Fibroblast of lung (primary cell): ENCODE data around the gene C16orf92. TPM values are rescaled to one million over a fixed set of nuclear protein-coding genes. Genes with fewer than 3 reads are reported as not detected.
A peak's percentile ranks its signal among the peaks of the same experiment; 100 is the strongest.

Experiments used
- DNase-seq, 2 donors: peaks; one replicate each; pipeline versions ENCODE4 v3.0.0 to v3.0.0-alpha.2; 2010; ENCODE audit warnings: low read depth in 2 of 2
- H2AFZ ChIP-seq: 2 replicates; pipeline ENCODE4 v1.5.1; 2012; ENCODE audit warnings: low read length, control low read depth, inconsistent platforms
- H3K27ac ChIP-seq: 2 replicates; pipeline ENCODE4 v1.5.1; 2011; ENCODE audit warnings: low read length, control low read depth; ENCODE audit not compliant: insufficient read depth
- H3K27me3 ChIP-seq: 2 replicates; pipeline ENCODE4 v1.5.1; 2011; ENCODE audit warnings: mild to moderate bottlenecking, low read length; ENCODE audit not compliant: control insufficient read depth, insufficient read depth
- H3K36me3 ChIP-seq: 2 replicates; pipeline ENCODE4 v1.5.1; 2011; ENCODE audit warnings: low read length; ENCODE audit not compliant: control insufficient read depth, insufficient read depth
- H3K4me1 ChIP-seq: 2 replicates; pipeline ENCODE4 v1.5.1; 2011; ENCODE audit warnings: low read length; ENCODE audit not compliant: control insufficient read depth, insufficient read depth; ENCODE audit errors: extremely low read depth
- H3K4me2 ChIP-seq: 2 replicates; pipeline ENCODE4 v1.5.1; 2011; ENCODE audit warnings: low read length, control low read depth; ENCODE audit not compliant: insufficient read depth; ENCODE audit errors: extremely low read depth
- H3K4me3 ChIP-seq, 4 experiments: fragments of 200-600 bp in 1 of 4; sonication (generic) in 1 of 4; replicated peaks in 1 of 4; 2 replicates each; pipeline ENCODE4 v1.5.1; 2011 to 2016; ENCODE audit warnings: low read length in 4 of 4, low read depth in 3 of 4, mild to moderate bottlenecking in 3 of 4, control low read depth in 2 of 4, inconsistent platforms in 1 of 4, mixed read lengths in 1 of 4; ENCODE audit not compliant: insufficient read depth in 1 of 4; ENCODE audit errors: control extremely low read depth in 1 of 4
- H3K79me2 ChIP-seq: 2 replicates; pipeline ENCODE4 v1.5.1; 2012; ENCODE audit warnings: mild to moderate bottlenecking, low read length, inconsistent platforms; ENCODE audit not compliant: control insufficient read depth, insufficient read depth
- H3K9ac ChIP-seq: 2 replicates; pipeline ENCODE4 v1.5.1; 2011; ENCODE audit warnings: mild to moderate bottlenecking, low read length, control low read depth; ENCODE audit not compliant: insufficient read depth
- H3K9me3 ChIP-seq: 2 replicates; pipeline ENCODE4 v1.5.1; 2012; ENCODE audit warnings: low read depth, low read length; ENCODE audit not compliant: control insufficient read depth, insufficient read depth
- H4K20me1 ChIP-seq: 2 replicates; pipeline ENCODE4 v1.5.1; 2011; ENCODE audit warnings: low read length; ENCODE audit not compliant: control insufficient read depth, insufficient read depth; ENCODE audit errors: extremely low read depth
- CTCF ChIP-seq, 2 donors: IDR thresholded peaks in 1 of 2; conservative IDR thresholded peaks in 1 of 2; 1 replicate in 1 of 2; 2 replicates in 1 of 2; pipeline ENCODE4 v1.5.1; 2011 to 2012; ENCODE audit warnings: low read length in 2 of 2, control low read depth in 1 of 2, inconsistent platforms in 1 of 2, low read depth in 1 of 2, mild to moderate bottlenecking in 1 of 2
- EZH2 ChIP-seq: IDR thresholded peaks from 2 replicates; pipeline ENCODE4 v1.5.1; 2012; ENCODE audit warnings: low read length, control low read depth, mild to moderate bottlenecking; ENCODE audit errors: missing control alignments
- polyA plus RNA-seq, 2 donors: library from polyadenylated mRNA; depleted of rRNA in 1 of 2; stranded (reverse) in 1 of 2; unstranded in 1 of 2; fragments of >200 nt; gene quantifications; 2 replicates each; pipeline ENCODE4 v1.2.1, GENCODE V29; 2011 to 2012; ENCODE audit warnings: missing spikeins in 1 of 2
- total RNA-seq: library from RNA; depleted of rRNA; stranded (reverse); fragments of >200 nt; gene quantifications from 2 replicates; pipeline ENCODE4 v1.2.1, GENCODE V29; 2014

C16orf92 gene
- total and polyA plus RNA-seq, 2 donors (not counting 1 experiment from before 2014, with no cell fraction given), result not detected

GRCh38 chr16:30030841-30031413, 7.9 kb downstream of the C16orf92 start, which contains the start of gene TLCD3B:
TSS of gene TLCD3B (minus strand) at chr16:30031271. CDS start at chr16:30030527, 744 bp downstream.
- no peak within 1 kb of the TSS for H3K9ac ChIP-seq
- DNase-seq, result no peak
- no peak within 1 kb of the TSS for H3K4me2 ChIP-seq
- H3K9me3 ChIP-seq, result no peaks in the 10 kb centered on the region
- no peak for TF ChIP-seq EZH2
- H3K27ac ChIP-seq, result no peak within 1 kb of the TSS
- no peak within 1 kb of the TSS for H3K4me3 ChIP-seq
- H4K20me1 ChIP-seq, result no peaks in the 10 kb centered on the region
- H3K36me3 ChIP-seq, result no peaks in the 10 kb centered on the region
- H3K4me1 ChIP-seq, result peaks cover 2% of the 10 kb centered on the region
- H2AFZ ChIP-seq, result no peak within 1 kb of the TSS
- no peaks in the 10 kb centered on the region for H3K79me2 ChIP-seq
- peaks cover 37% of the 10 kb centered on the region for H3K27me3 ChIP-seq

- Histone ChIP-seq H3K36me3 (no peaks in the 10 kb centered on the region), H3K4me1 (peaks cover 2% of the 10 kb centered on the region), H4K20me1 (no peaks in the 10 kb centered on the region), H2AFZ (no peak overlapping the region), H3K9ac (no peak overlapping the region), H3K79me2 (no peaks in the 10 kb centered on the region), H3K9me3 (no peaks in the 10 kb centered on the region), H3K27me3 (peaks cover 37% of the 10 kb centered on the region), H3K4me2 (no peak overlapping the region), H3K4me3 (no peak overlapping the region), H3K27ac (no peak overlapping the region)
- no peak for DNase-seq
- TF ChIP-seq EZH2 (peak; percentile 89), CTCF (conservative IDR thresholded peaks at IDR 0.05 in 1 of 2, IDR thresholded peaks at IDR 0.05 in 1 of 2; ENCODE audit: low read depth in 1 of 2, low read length in 2 of 2) (no peak)
Observed at GRCh38 chr16:30031477-30031918, 8.5 kb downstream of the C16orf92 start.

- no peak overlapping the region for H2AFZ ChIP-seq
- no peaks in the 10 kb centered on the region for H3K36me3 ChIP-seq
- H3K27ac ChIP-seq, result no peak overlapping the region
- H3K9ac ChIP-seq, result no peak overlapping the region
- H3K4me1 ChIP-seq, result peaks cover 2% of the 10 kb centered on the region
- no peak overlapping the region for H3K4me3 ChIP-seq
- H3K9me3 ChIP-seq, result no peaks in the 10 kb centered on the region
- peaks cover 36% of the 10 kb centered on the region for H3K27me3 ChIP-seq
- peak; percentile 42 to 70 for DNase-seq
- peak; percentile 82 to 91 for TF ChIP-seq CTCF (conservative IDR thresholded peaks at IDR 0.05 in 1 of 2, IDR thresholded peaks at IDR 0.05 in 1 of 2; ENCODE audit: low read depth in 1 of 2, low read length in 2 of 2)
- TF ChIP-seq EZH2, result no peak
- H3K79me2 ChIP-seq, result no peaks in the 10 kb centered on the region
- H3K4me2 ChIP-seq, result no peak overlapping the region
- H4K20me1 ChIP-seq, result no peaks in the 10 kb centered on the region
Observed at GRCh38 chr16:30032083-30032819, 9.3 kb downstream of the C16orf92 start.
